Stimulated activated CD8-positive, alpha-beta memory T cell treated with anti-CD3 and anti-CD28 coated beads, Interleukin-12 subunit alpha, Interleukin-12 subunit beta, amount 100 ng/mL, for 4 hours (primary cell): Measurements from ENCODE around the gene PAQR5.
"Not testable (repeated sequence)": the region's sequence is repeated elsewhere in the genome, so short reads cannot be mapped to it uniquely, and the experiment has no call there.

Source experiments
- DNase-seq: peaks from one replicate; pipeline ENCODE4 v3.0.0-alpha.2; 2020; ENCODE audit warnings: low read depth

PAQR5 gene

GRCh38 chr15:69424001-69424400, 125.3 kb downstream of the PAQR5 start:
- DNase-seq = no peak

GRCh38 chr15:69424748-69425413, 126.2 kb downstream of the PAQR5 start:
- DNase-seq = no peak

GRCh38 chr15:69433831-69434230, 135.1 kb downstream of the PAQR5 start:
- no peak for DNase-seq

- no peak for DNase-seq
These were observed 135.5 kb downstream of the PAQR5 start for GRCh38 chr15:69434238-69434637.

- no peak for DNase-seq
These were observed 136.0 kb downstream of the PAQR5 start for GRCh38 chr15:69434679-69435078.

- no peak for DNase-seq
These were observed 137.3 kb downstream of the PAQR5 start for GRCh38 chr15:69435985-69436384.

- DNase-seq = no peak
These were observed 138.2 kb downstream of the PAQR5 start for GRCh38 chr15:69436951-69437350.

GRCh38 chr15:69439623-69440022, 140.9 kb downstream of the PAQR5 start:
- no peak for DNase-seq

- no peak for DNase-seq
These were observed 144.4 kb downstream of the PAQR5 start for GRCh38 chr15:69443032-69443611.

- no peak for DNase-seq
These were observed 146.0 kb downstream of the PAQR5 start for GRCh38 chr15:69444686-69445085.

- no peak for DNase-seq
These were observed 148.2 kb downstream of the PAQR5 start for GRCh38 chr15:69446953-69447352.

- not testable (repeated sequence) for DNase-seq
These were observed 151.5 kb downstream of the PAQR5 start for GRCh38 chr15:69450221-69450620.

- DNase-seq = no peak
These were observed 152.4 kb downstream of the PAQR5 start for GRCh38 chr15:69450968-69451695.

- peak; percentile 11 for DNase-seq
These were observed 153.4 kb downstream of the PAQR5 start for GRCh38 chr15:69451951-69452691.

- peak; percentile 89 for DNase-seq
These were observed 154.2 kb downstream of the PAQR5 start, which contains the start of gene RPLP1 for GRCh38 chr15:69452692-69453521. RPLP1 (plus strand) TSS chr15:69452818; CDS start chr15:69452949, 131 bp downstream.

- DNase-seq = no peak
These were observed 156.2 kb downstream of the PAQR5 start for GRCh38 chr15:69454953-69455352.

GRCh38 chr15:69456208-69457166, 157.8 kb downstream of the PAQR5 start:
- no peak for DNase-seq
